Measurements from ENCODE around the gene MAT1A. TPM values are rescaled to one million over a fixed set of nuclear protein-coding genes. Genes with fewer than 3 reads are reported as not detected.

Gene MAT1A
- total and polyA plus RNA-seq, 9 of the 15 experiments (the other 6 are each of a cell fraction or from before 2014, with no cell fraction given) = 0.03 to 0.30 (median 0.11) TPM; not detected in 2

DNA sequence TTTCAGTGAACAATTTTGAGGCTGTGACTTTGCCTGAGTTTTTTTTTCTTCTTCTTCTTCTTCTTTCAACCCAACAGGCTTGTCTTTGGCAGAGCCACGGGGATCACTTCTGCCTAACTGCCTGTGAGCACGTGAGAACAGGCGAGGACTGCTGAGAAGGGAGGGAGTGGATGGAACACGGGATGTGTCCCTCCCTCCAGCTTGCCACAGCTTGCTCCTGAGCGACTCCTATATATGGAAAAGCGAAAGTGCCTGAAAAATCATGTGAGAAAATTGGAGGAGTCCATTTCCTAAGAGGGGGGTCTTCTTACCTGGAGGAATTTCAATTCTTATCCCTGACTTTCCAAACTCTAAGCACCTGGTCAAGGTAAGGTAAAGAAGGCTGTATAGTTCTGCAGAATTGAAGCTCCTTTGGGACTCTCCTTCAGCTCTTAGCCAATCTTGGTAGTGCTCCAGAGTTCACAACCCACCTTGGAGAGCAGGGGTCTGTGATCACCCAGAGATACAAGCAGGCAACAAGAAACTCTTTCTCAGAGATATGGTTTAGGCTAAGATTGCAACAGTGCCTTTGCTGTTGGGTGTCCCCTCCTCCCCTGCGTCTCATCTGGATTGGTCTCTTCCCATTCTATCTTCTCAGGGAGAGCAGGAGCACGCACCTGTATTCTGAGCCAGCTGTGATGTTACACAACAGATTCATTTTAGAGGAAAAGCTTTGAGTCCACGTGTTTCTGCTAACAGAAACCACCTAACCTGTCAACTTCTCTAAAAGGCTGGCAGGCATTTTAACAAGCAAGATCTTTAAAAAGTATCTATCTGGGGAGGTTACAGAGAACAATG is at the start of gene MAT1A (continued):
- TF ChIP-seq FOXK2 (conservative IDR thresholded peaks at IDR 0.05 in 1 of 2, IDR thresholded peaks at IDR 0.05 in 1 of 2; ENCODE audit: low read depth in 2 of 2) = peak in 1 of 2 experiments; percentile 85; a peak in 2 of 4 replicates
- TF ChIP-seq ZNF232 (CRISPR knock-in tag; IDR thresholded peaks at IDR 0.05) = no peak
- TF ChIP-seq CEBPG (CRISPR knock-in tag; IDR thresholded peaks at IDR 0.05) = no peak
- peak; percentile 31 to 87; a peak in 3 of 4 replicates for TF ChIP-seq CEBPG (tag; conservative IDR thresholded peaks at IDR 0.05 in 1 of 2, IDR thresholded peaks at IDR 0.05 in 1 of 2)
- TF ChIP-seq, protein P1, sequence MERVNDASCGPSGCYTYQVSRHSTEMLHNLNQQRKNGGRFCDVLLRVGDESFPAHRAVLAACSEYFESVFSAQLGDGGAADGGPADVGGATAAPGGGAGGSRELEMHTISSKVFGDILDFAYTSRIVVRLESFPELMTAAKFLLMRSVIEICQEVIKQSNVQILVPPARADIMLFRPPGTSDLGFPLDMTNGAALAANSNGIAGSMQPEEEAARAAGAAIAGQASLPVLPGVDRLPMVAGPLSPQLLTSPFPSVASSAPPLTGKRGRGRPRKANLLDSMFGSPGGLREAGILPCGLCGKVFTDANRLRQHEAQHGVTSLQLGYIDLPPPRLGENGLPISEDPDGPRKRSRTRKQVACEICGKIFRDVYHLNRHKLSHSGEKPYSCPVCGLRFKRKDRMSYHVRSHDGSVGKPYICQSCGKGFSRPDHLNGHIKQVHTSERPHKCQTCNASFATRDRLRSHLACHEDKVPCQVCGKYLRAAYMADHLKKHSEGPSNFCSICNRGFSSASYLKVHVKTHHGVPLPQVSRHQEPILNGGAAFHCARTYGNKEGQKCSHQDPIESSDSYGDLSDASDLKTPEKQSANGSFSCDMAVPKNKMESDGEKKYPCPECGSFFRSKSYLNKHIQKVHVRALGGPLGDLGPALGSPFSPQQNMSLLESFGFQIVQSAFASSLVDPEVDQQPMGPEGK (CRISPR knock-in tag; IDR thresholded peaks at IDR 0.05; ENCODE audit: borderline replicate concordance) = no peak
- TF ChIP-seq HNRNPH1 (optimal IDR thresholded peaks at IDR 0.05; ENCODE audit: low read depth, low read length) = no peak
- TF ChIP-seq BCOR (IDR thresholded peaks at IDR 0.05) = no peak
- TF ChIP-seq, protein P2, sequence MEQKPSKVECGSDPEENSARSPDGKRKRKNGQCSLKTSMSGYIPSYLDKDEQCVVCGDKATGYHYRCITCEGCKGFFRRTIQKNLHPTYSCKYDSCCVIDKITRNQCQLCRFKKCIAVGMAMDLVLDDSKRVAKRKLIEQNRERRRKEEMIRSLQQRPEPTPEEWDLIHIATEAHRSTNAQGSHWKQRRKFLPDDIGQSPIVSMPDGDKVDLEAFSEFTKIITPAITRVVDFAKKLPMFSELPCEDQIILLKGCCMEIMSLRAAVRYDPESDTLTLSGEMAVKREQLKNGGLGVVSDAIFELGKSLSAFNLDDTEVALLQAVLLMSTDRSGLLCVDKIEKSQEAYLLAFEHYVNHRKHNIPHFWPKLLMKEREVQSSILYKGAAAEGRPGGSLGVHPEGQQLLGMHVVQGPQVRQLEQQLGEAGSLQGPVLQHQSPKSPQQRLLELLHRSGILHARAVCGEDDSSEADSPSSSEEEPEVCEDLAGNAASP (IDR thresholded peaks at IDR 0.05) = no peak
- TF ChIP-seq TCF7L2 (IDR thresholded peaks at IDR 0.05; ENCODE audit: low read depth, low read length) = 0 out of 2 replicates have a peak, but pooled peaks have one; percentile 26
- TF ChIP-seq MAZ (CRISPR knock-in tag; conservative IDR thresholded peaks at IDR 0.05 in 1 of 2, IDR thresholded peaks at IDR 0.05 in 1 of 2) = 0 out of 4 replicates have a peak, but pooled peaks of 1 of the 2 experiments have one; percentile 17
- TF ChIP-seq MAFG (tag; conservative IDR thresholded peaks at IDR 0.05) = no peak
- no peak for TF ChIP-seq ZNF324 (CRISPR knock-in tag; IDR thresholded peaks at IDR 0.05)
- TF ChIP-seq, protein P3, sequence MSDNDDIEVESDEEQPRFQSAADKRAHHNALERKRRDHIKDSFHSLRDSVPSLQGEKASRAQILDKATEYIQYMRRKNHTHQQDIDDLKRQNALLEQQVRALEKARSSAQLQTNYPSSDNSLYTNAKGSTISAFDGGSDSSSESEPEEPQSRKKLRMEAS (CRISPR knock-in tag; IDR thresholded peaks at IDR 0.05) = no peak
- no peak for TF ChIP-seq SRSF7 (optimal IDR thresholded peaks at IDR 0.05; ENCODE audit: low read depth, low read length)
- TF ChIP-seq, protein P4, sequence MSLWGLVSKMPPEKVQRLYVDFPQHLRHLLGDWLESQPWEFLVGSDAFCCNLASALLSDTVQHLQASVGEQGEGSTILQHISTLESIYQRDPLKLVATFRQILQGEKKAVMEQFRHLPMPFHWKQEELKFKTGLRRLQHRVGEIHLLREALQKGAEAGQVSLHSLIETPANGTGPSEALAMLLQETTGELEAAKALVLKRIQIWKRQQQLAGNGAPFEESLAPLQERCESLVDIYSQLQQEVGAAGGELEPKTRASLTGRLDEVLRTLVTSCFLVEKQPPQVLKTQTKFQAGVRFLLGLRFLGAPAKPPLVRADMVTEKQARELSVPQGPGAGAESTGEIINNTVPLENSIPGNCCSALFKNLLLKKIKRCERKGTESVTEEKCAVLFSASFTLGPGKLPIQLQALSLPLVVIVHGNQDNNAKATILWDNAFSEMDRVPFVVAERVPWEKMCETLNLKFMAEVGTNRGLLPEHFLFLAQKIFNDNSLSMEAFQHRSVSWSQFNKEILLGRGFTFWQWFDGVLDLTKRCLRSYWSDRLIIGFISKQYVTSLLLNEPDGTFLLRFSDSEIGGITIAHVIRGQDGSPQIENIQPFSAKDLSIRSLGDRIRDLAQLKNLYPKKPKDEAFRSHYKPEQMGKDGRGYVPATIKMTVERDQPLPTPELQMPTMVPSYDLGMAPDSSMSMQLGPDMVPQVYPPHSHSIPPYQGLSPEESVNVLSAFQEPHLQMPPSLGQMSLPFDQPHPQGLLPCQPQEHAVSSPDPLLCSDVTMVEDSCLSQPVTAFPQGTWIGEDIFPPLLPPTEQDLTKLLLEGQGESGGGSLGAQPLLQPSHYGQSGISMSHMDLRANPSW (CRISPR knock-in tag; IDR thresholded peaks at IDR 0.05) = no peak
- TF ChIP-seq BDP1 (IDR thresholded peaks at IDR 0.05; ENCODE audit: insufficient read depth, insufficient read length) = no peak
- no peak for TF ChIP-seq RBM39 (optimal IDR thresholded peaks at IDR 0.05; ENCODE audit: low read depth, low read length)
- TF ChIP-seq IRF2 (CRISPR knock-in tag; IDR thresholded peaks at IDR 0.05) = no peak
- TF ChIP-seq ZNF584 (CRISPR knock-in tag; IDR thresholded peaks at IDR 0.05; ENCODE audit: low read depth) = no peak

Measured in K562 (cell line).